HepG2 (cell line): ENCODE data around the gene TMEM167A. TPM values are rescaled to one million over a fixed set of nuclear protein-coding genes. Genes with fewer than 3 reads are reported as not detected.
A peak's percentile ranks its signal among the peaks of the same experiment; 100 is the strongest.

Experiments used
- ARID5B ChIP-seq: IDR thresholded peaks from 2 replicates; pipeline ENCODE4 v1.4.0; 2020; ENCODE audit warnings: mild to moderate bottlenecking, missing genetic modification reagents
- DPF2 ChIP-seq: sonication (generic); formaldehyde crosslinking; IDR thresholded peaks from 2 replicates; pipeline ENCODE4 v1.4.0; 2020; ENCODE audit warnings: mild to moderate bottlenecking, low read depth, missing genetic modification reagents, borderline replicate concordance
- ELF4 ChIP-seq: sonication (generic); formaldehyde crosslinking; IDR thresholded peaks from 2 replicates; pipeline ENCODE4 v1.5.0; 2020; ENCODE audit warnings: missing genetic modification reagents, mild to moderate bottlenecking, moderate library complexity, borderline replicate concordance
- FOXA3 ChIP-seq: IDR thresholded peaks from 2 replicates; pipeline ENCODE4 v1.6.1; 2016; ENCODE audit warnings: missing genetic modification reagents, missing compliant biosample characterization
- GLMP ChIP-seq: sonication (generic); formaldehyde crosslinking; IDR thresholded peaks from 2 replicates; pipeline ENCODE4 v1.9.0; 2021; ENCODE audit warnings: missing genetic modification reagents, mild to moderate bottlenecking, borderline replicate concordance
- HHEX ChIP-seq: IDR thresholded peaks from 2 replicates; pipeline ENCODE4 v1.6.1; 2016; ENCODE audit warnings: control low read depth
- HOXD1 ChIP-seq: sonication (generic); formaldehyde crosslinking; IDR thresholded peaks from 2 replicates; pipeline ENCODE4 v1.5.0; 2020; ENCODE audit warnings: missing genetic modification reagents
- KDM4B ChIP-seq: sonication (generic); formaldehyde crosslinking; IDR thresholded peaks from 2 replicates; pipeline ENCODE4 v1.4.0; 2020; ENCODE audit warnings: missing genetic modification reagents
- KLF11 ChIP-seq: IDR thresholded peaks from 2 replicates; pipeline ENCODE4 v1.6.1; 2016; ENCODE audit warnings: missing compliant biosample characterization
- MIER3 ChIP-seq: IDR thresholded peaks from 2 replicates; pipeline ENCODE4 v1.6.1; 2016; ENCODE audit warnings: missing compliant biosample characterization, borderline replicate concordance
- MIXL1 ChIP-seq: IDR thresholded peaks from 2 replicates; pipeline ENCODE4 v1.6.1; 2016
- MXI1 ChIP-seq: IDR thresholded peaks from 3 replicates; pipeline ENCODE4 v1.6.1; 2012; ENCODE audit warnings: low read depth, low read length, inconsistent platforms, borderline replicate concordance
- NR2C2 ChIP-seq: sonication (generic); formaldehyde crosslinking; IDR thresholded peaks from 2 replicates; pipeline ENCODE4 v1.4.0; 2020; ENCODE audit warnings: missing genetic modification reagents, mild to moderate bottlenecking, moderate library complexity, borderline replicate concordance
- NR2F6 ChIP-seq, 2 experiments: IDR thresholded peaks; 2 replicates each; pipeline ENCODE4 v1.6.1; 2016; ENCODE audit warnings: antibody characterized with exemption in 1 of 2, mild to moderate bottlenecking in 1 of 2
- TFAP4 ChIP-seq: sonication (generic); IDR thresholded peaks from 2 replicates; pipeline ENCODE4 v1.6.1; 2016; ENCODE audit warnings: low read depth, borderline replicate concordance
- THAP9 ChIP-seq: sonication (generic); formaldehyde crosslinking; IDR thresholded peaks from 2 replicates; pipeline ENCODE4; 2020; ENCODE audit warnings: missing genetic modification reagents, mild to moderate bottlenecking, borderline replicate concordance
- TMF1 ChIP-seq: sonication (generic); formaldehyde crosslinking; IDR thresholded peaks from 2 replicates; pipeline ENCODE4 v1.8.1; 2022; ENCODE audit warnings: low read depth, missing genetic modification reagents
- ZNF672 ChIP-seq: sonication (generic); formaldehyde crosslinking; IDR thresholded peaks from 2 replicates; pipeline ENCODE4 v1.8.1; 2022; ENCODE audit warnings: missing genetic modification reagents
- ZNF704 ChIP-seq: sonication (generic); formaldehyde crosslinking; IDR thresholded peaks from 2 replicates; pipeline ENCODE4 v1.8.1; 2023; ENCODE audit warnings: mild to moderate bottlenecking, inconsistent platforms, moderate library complexity, missing genetic modification reagents, borderline replicate concordance
- ZNF878 ChIP-seq: sonication (generic); formaldehyde crosslinking; IDR thresholded peaks from 2 replicates; pipeline ENCODE4 v1.8.1; 2023; ENCODE audit warnings: mild to moderate bottlenecking, missing genetic modification reagents, moderate library complexity
- ZSCAN29 ChIP-seq: sonication (generic); formaldehyde crosslinking; conservative IDR thresholded peaks from 2 replicates; pipeline ENCODE4 v1.4.0; 2020; ENCODE audit warnings: mild to moderate bottlenecking, missing genetic modification reagents
- polyA plus RNA-seq, 8 experiments: library from polyadenylated mRNA; depleted of rRNA in 3 of 8; stranded (reverse) in 7 of 8; unstranded in 1 of 8; fragments of >200 nt; fragmentation: Illumina TruSeq in 4 of 8; extraction: Trizol in 4 of 8; gene quantifications; 2 replicates each; pipeline versions ENCODE4 v1.2.1 to v1.2.3, GENCODE V29; 2011 to 2016; ENCODE audit warnings: low read depth in 4 of 8, missing spikeins in 1 of 8, mixed read lengths in 1 of 8; ENCODE audit not compliant: insufficient read depth in 1 of 8
- total RNA-seq, 5 experiments: library from RNA; depleted of rRNA; stranded (reverse); fragments of >200 nt; fragmentation: Illumina TruSeq; extraction: Trizol; gene quantifications; 2 replicates each; pipeline ENCODE4 v1.2.3, GENCODE V29; 2016; ENCODE audit warnings: low read depth in 1 of 5

The TMEM167A gene
- total and polyA plus RNA-seq, 2 of the 13 experiments (the other 11 are each of a cell fraction or from before 2014, with no cell fraction given) = 47.0 to 78.7 TPM

- TF ChIP-seq ZSCAN29 = 0 out of 2 replicates have a peak, but pooled peaks have one; percentile 42
- peak; percentile 90 for TF ChIP-seq HHEX (CRISPR knock-in tag)
- TF ChIP-seq ARID5B (CRISPR knock-in tag) = peak; percentile 99
- peak; percentile 98; the same call in 2 of the 3 replicates for TF ChIP-seq MXI1
- peak; percentile 80 for TF ChIP-seq TFAP4
- TF ChIP-seq GLMP = no peak
- TF ChIP-seq MIER3 (CRISPR knock-in tag) = peak; percentile 80; the same call in 1 of the 2 replicates
- TF ChIP-seq ZNF878 (CRISPR knock-in tag) = peak; percentile 55; the same call in 1 of the 2 replicates
- peak; percentile 45; the same call in 1 of the 2 replicates for TF ChIP-seq NR2C2
- TF ChIP-seq THAP9 = no peak
- 0 out of 2 replicates have a peak, but pooled peaks have one; percentile 30 for TF ChIP-seq HOXD1 (CRISPR knock-in tag)
- TF ChIP-seq TMF1 (CRISPR knock-in tag) = no peak
- 0 out of 2 replicates have a peak, but pooled peaks have one; percentile 55 for TF ChIP-seq KDM4B (CRISPR knock-in tag)
- TF ChIP-seq ZNF704 (CRISPR knock-in tag) = no peak
- TF ChIP-seq KLF11 (CRISPR knock-in tag) = peak; percentile 64; the same call in 1 of the 2 replicates
- TF ChIP-seq ZNF672 (CRISPR knock-in tag) = no peak
- peak; percentile 100 for TF ChIP-seq FOXA3
- 0 out of 2 replicates have a peak, but pooled peaks have one; percentile 38 for TF ChIP-seq ELF4 (CRISPR knock-in tag)
- TF ChIP-seq DPF2 = peak; percentile 53; the same call in 1 of the 2 replicates
- peak; percentile 83 for TF ChIP-seq NR2F6 (IDR thresholded peaks at IDR 0.05)
- TF ChIP-seq NR2F6 (CRISPR knock-in tag; IDR thresholded peaks at IDR 0.05) = peak; percentile 91
- TF ChIP-seq MIXL1 (CRISPR knock-in tag) = peak; percentile 96
Observed at GRCh38 chr5:83085106-83085505, 7.9 kb upstream of the TMEM167A start (continued).
